Fibroblast of mammary gland (primary cell): ENCODE data around the gene GYG2.
"Not testable (repeated sequence)": the region's sequence is repeated elsewhere in the genome, so short reads cannot be mapped to it uniquely, and the experiment has no call there.

Source experiments
- DNase-seq: peaks from one replicate; pipeline ENCODE4 v3.0.0-alpha.2; 2010; ENCODE audit warnings: low read depth
- H3K4me3 ChIP-seq: 2 replicates; pipeline ENCODE4 v1.5.1; 2011; ENCODE audit warnings: low read depth, mild to moderate bottlenecking, low read length, moderate library complexity; ENCODE audit not compliant: control insufficient read depth
- CTCF ChIP-seq: conservative IDR thresholded peaks from 2 replicates; pipeline ENCODE4 v1.5.1; 2011; ENCODE audit warnings: low read depth, low read length, inconsistent platforms; ENCODE audit not compliant: control insufficient read depth, insufficient read depth

The GYG2 gene

GRCh38 chrX:2894885-2895292 lies 66.2 kb downstream of the GYG2 start:
- TF ChIP-seq CTCF: no peak
- peak; percentile 26 for DNase-seq
- H3K4me3 ChIP-seq: no peak overlapping the region

- no peak for TF ChIP-seq CTCF
- H3K4me3 ChIP-seq: no peak overlapping the region
- no peak for DNase-seq
These were observed 68.6 kb downstream of the GYG2 start for GRCh38 chrX:2897311-2897689.

GRCh38 chrX:2897690-2898623 lies 69.2 kb downstream of the GYG2 start:
- H3K4me3 ChIP-seq, DNase-seq: not testable (repeated sequence)

- no peak for TF ChIP-seq CTCF
- no peak overlapping the region for H3K4me3 ChIP-seq
- no peak for DNase-seq
These were observed 70.2 kb downstream of the GYG2 start for GRCh38 chrX:2898846-2899512.

GRCh38 chrX:2901367-2902036 lies 72.8 kb downstream of the GYG2 start:
- no peak overlapping the region for H3K4me3 ChIP-seq
- peak; percentile 3 for DNase-seq
- no peak for TF ChIP-seq CTCF

- no peak overlapping the region for H3K4me3 ChIP-seq
- TF ChIP-seq CTCF: no peak
- DNase-seq: no peak
These were observed 74.1 kb downstream of the GYG2 start for GRCh38 chrX:2902841-2903240.

- no peak overlapping the region for H3K4me3 ChIP-seq
- TF ChIP-seq CTCF: no peak
- no peak for DNase-seq
These were observed 74.6 kb downstream of the GYG2 start for GRCh38 chrX:2903366-2903765.
